ENCODE measurements around the gene LZTS3. TPM values are rescaled to one million over a fixed set of nuclear protein-coding genes. Genes with fewer than 3 reads are reported as not detected.

Gene LZTS3
- total and polyA plus RNA-seq, 2 of the 13 experiments (the other 11 are each of a cell fraction or from before 2014, with no cell fraction given): 10.1 to 31.3 TPM

DNA sequence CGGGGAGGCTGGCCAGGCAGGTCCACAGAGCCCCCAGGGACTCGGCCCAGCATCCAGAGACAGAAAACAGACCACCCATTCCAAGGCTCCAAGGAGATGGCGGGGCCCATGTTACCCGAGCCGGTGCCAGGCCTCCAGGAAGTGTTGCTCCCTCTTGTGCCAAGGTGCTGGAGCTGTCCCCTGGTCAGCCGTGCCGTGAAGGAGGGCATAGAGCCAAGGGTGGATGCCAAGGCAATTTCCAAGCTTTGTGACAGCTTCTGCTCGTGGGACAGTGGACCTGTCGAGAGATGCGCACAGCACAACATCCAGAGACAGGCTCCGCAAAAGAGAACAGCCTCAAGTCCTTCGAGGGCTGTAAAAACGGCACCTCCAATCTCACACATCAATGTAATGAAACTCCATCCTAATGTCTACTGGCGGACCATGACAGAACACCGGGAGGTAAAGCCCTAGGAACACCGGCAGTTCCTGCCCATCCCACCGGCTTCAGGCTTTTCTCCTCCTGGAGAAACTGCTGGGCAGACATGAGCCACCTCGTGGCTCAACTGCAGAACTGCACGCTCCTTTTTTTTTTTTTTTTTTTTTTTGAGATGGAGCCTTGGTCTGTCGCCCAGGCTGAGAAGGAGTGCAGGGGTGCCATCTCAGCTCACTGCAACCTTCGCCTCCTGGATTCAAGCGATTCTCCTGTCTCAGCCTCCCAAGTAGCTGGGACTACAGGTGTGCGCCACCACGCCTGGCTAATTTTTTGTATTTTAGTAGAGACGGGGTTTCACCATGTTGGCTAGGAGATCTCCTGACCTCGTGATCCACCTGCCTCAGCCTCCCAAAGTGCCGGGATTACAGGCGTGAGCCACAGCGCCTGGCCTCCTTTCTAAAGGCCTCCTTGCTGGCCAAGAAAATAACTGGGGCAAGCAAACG lies 57.9 kb downstream of the LZTS3 start (continued):
- 0 out of 2 replicates have a peak, but pooled peaks have one; percentile 14 for TF ChIP-seq NFAT5 (CRISPR knock-in tag; IDR thresholded peaks at IDR 0.05)
- TF ChIP-seq, protein P1, sequence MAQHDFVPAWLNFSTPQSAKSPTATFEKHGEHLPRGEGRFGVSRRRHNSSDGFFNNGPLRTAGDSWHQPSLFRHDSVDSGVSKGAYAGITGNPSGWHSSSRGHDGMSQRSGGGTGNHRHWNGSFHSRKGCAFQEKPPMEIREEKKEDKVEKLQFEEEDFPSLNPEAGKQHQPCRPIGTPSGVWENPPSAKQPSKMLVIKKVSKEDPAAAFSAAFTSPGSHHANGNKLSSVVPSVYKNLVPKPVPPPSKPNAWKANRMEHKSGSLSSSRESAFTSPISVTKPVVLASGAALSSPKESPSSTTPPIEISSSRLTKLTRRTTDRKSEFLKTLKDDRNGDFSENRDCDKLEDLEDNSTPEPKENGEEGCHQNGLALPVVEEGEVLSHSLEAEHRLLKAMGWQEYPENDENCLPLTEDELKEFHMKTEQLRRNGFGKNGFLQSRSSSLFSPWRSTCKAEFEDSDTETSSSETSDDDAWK (CRISPR knock-in tag; IDR thresholded peaks at IDR 0.05): no peak
- TF ChIP-seq KLF13 (CRISPR knock-in tag; IDR thresholded peaks at IDR 0.05): 0 out of 2 replicates have a peak, but pooled peaks have one; percentile 24
- TF ChIP-seq ZNF501 (CRISPR knock-in tag; IDR thresholded peaks at IDR 0.05): peak; percentile 77
- TF ChIP-seq ZMYM3 (CRISPR knock-in tag; IDR thresholded peaks at IDR 0.05): peak; percentile 62; the same call in 1 of the 2 replicates
- no peak for TF ChIP-seq NR2F6 (IDR thresholded peaks at IDR 0.05)
- TF ChIP-seq NR2F6 (CRISPR knock-in tag; IDR thresholded peaks at IDR 0.05): peak; percentile 25; the same call in 1 of the 2 replicates
- no peak for TF ChIP-seq SOX6 (IDR thresholded peaks at IDR 0.05)
- 0 out of 2 replicates have a peak, but pooled peaks have one; percentile 22 for TF ChIP-seq SOX6 (CRISPR knock-in tag; IDR thresholded peaks at IDR 0.05)
- TF ChIP-seq RAD21 (CRISPR knock-in tag; IDR thresholded peaks at IDR 0.05): peak; percentile 74; the same call in 1 of the 2 replicates
- TF ChIP-seq MLLT10 (CRISPR knock-in tag; IDR thresholded peaks at IDR 0.05): no peak

Other genes starting within 250 kb of the LZTS3 start
- not detected in 2 replicates for gene GNRH2, start 129.9 kb downstream of the LZTS3 start, total RNA-seq (2016; rRNA removed; fragmentation: Illumina TruSeq; extraction: Trizol)
- 0.22 and 0.28 TPM in 2 replicates for gene GNRH2, start 129.9 kb downstream of the LZTS3 start, polyA plus RNA-seq (2011; rRNA removed)
- gene MRPS26, start 127.5 kb downstream of the LZTS3 start, total RNA-seq (2016; rRNA removed; fragmentation: Illumina TruSeq; extraction: Trizol): 187 and 201 TPM in 2 replicates
- 89.8 and 96.6 TPM in 2 replicates for gene MRPS26, start 127.5 kb downstream of the LZTS3 start, polyA plus RNA-seq (2011; rRNA removed)
- gene OXT, start 101.9 kb downstream of the LZTS3 start, total RNA-seq (2016; rRNA removed; fragmentation: Illumina TruSeq; extraction: Trizol): not detected in 2 replicates
- gene OXT, start 101.9 kb downstream of the LZTS3 start, polyA plus RNA-seq (2011; rRNA removed): not detected in 2 replicates
- not detected in 2 replicates for gene AVP, start 88.8 kb downstream of the LZTS3 start, total RNA-seq (2016; rRNA removed; fragmentation: Illumina TruSeq; extraction: Trizol)
- gene AVP, start 88.8 kb downstream of the LZTS3 start, polyA plus RNA-seq (2011; rRNA removed): 0.12 and 0.21 TPM in 2 replicates
- 46.8 and 63.4 TPM in 2 replicates for gene FASTKD5, start 13.7 kb downstream of the LZTS3 start, total RNA-seq (2016; rRNA removed; fragmentation: Illumina TruSeq; extraction: Trizol)
- gene FASTKD5, start 13.7 kb downstream of the LZTS3 start, polyA plus RNA-seq (2011; rRNA removed): 34.4 and 36.6 TPM in 2 replicates
- 5.4 and 5.6 TPM in 2 replicates for gene UBOX5, start 13.7 kb downstream of the LZTS3 start, total RNA-seq (2016; rRNA removed; fragmentation: Illumina TruSeq; extraction: Trizol)
- gene UBOX5, start 13.7 kb downstream of the LZTS3 start, polyA plus RNA-seq (2011; rRNA removed): 4.6 and 5.3 TPM in 2 replicates
- gene DDRGK1, start 31.1 kb upstream of the LZTS3 start, total RNA-seq (2016; rRNA removed; fragmentation: Illumina TruSeq; extraction: Trizol): 75.4 and 149 TPM in 2 replicates
- 96.7 and 116 TPM in 2 replicates for gene DDRGK1, start 31.1 kb upstream of the LZTS3 start, polyA plus RNA-seq (2011; rRNA removed)
- 101 and 103 TPM in 2 replicates for gene ITPA, start 35.9 kb upstream of the LZTS3 start, total RNA-seq (2016; rRNA removed; fragmentation: Illumina TruSeq; extraction: Trizol)
- 60.1 and 73.4 TPM in 2 replicates for gene ITPA, start 35.9 kb upstream of the LZTS3 start, polyA plus RNA-seq (2011; rRNA removed)
- gene SLC4A11, start 65.6 kb upstream of the LZTS3 start, total RNA-seq (2016; rRNA removed; fragmentation: Illumina TruSeq; extraction: Trizol): 1.1 and 3.9 TPM in 2 replicates
- 24.7 and 27.0 TPM in 2 replicates for gene SLC4A11, start 65.6 kb upstream of the LZTS3 start, polyA plus RNA-seq (2011; rRNA removed)
- 10.5 and 11.7 TPM in 2 replicates for gene DNAAF9, start 234.1 kb upstream of the LZTS3 start, total RNA-seq (2016; rRNA removed; fragmentation: Illumina TruSeq; extraction: Trizol)
- 14.9 and 16.6 TPM in 2 replicates for gene DNAAF9, start 234.1 kb upstream of the LZTS3 start, polyA plus RNA-seq (2011; rRNA removed)